SH-SY5Y (cell line): ENCODE results near the gene CLRN2.

Experiments used
- GATA2 ChIP-seq: IDR thresholded peaks from 2 replicates; pipeline ENCODE4 v1.6.1; 2011; ENCODE audit warnings: mild to moderate bottlenecking, low read depth, low read length
- GATA3 ChIP-seq: IDR thresholded peaks from 2 replicates; pipeline ENCODE4 v1.6.1; 2011; ENCODE audit warnings: low read depth, mild to moderate bottlenecking, low read length, moderate library complexity

GRCh38 chr4:17556498-17556897, 41.5 kb downstream of the CLRN2 start:
- TF ChIP-seq GATA3 (no peak), GATA2 (no peak)
